Endothelial cell of umbilical vein (primary cell): ENCODE results near the gene ACAD10. TPM values are rescaled to one million over a fixed set of nuclear protein-coding genes. Genes with fewer than 3 reads are reported as not detected.

Experiments
- BruUV-seq: library from RNA; stranded (reverse); fragments of 400-500 nt; replicated peaks from 2 replicates; lab custom pipeline; 2021; lab: Mats Ljungman, UMichigan
- CTCF ChIA-PET: fragments of 300-600, 350-600 bp; sonication (Branson Sonifier 250); formaldehyde crosslinking; loops from one replicate; lab custom pipeline; 2021; ENCODE audit warnings: antibody characterized with exemption, inconsistent platforms; lab: Charles Lee
- POLR2A ChIA-PET: fragments of 300-600, 350-600 bp; sonication (Branson Sonifier 250); formaldehyde crosslinking; loops from one replicate; lab custom pipeline; 2021; ENCODE audit warnings: antibody characterized with exemption, inconsistent platforms; lab: Charles Lee
- DNase-seq: peaks from one replicate; pipeline ENCODE4 v3.0.0-alpha.2; 2011; ENCODE audit warnings: low read depth, low spot score
- FAIRE-seq: peaks from 2 replicates; lab custom pipeline; 2011; peaks lifted over from hg19 to GRCh38; lab: Jason Lieb, UNC
- H2AFZ ChIP-seq: 2 replicates; pipeline ENCODE4 v1.6.0; 2012; ENCODE audit warnings: low read depth, low read length, control low read depth, inconsistent platforms
- H3K27ac ChIP-seq: 2 replicates; pipeline ENCODE4 v1.5.1; 2011; ENCODE audit warnings: low read depth, mild to moderate bottlenecking, control low read depth, low read length, moderate library complexity; ENCODE audit not compliant: insufficient read depth
- H3K27me3 ChIP-seq, 2 experiments: 2 replicates each; pipeline versions ENCODE4 v1.6.0 to v1.6.1; 2011; ENCODE audit warnings: low read length in 2 of 2, mixed read lengths in 1 of 2; ENCODE audit not compliant: control insufficient read depth in 2 of 2, insufficient read depth in 2 of 2
- H3K36me3 ChIP-seq, 2 experiments: 2 replicates in 1 of 2; 3 replicates in 1 of 2; pipeline ENCODE4 v1.5.1; 2011; ENCODE audit warnings: low read length in 2 of 2, mild to moderate bottlenecking in 1 of 2, moderate library complexity in 1 of 2; ENCODE audit not compliant: control insufficient read depth in 2 of 2, insufficient read depth in 2 of 2; ENCODE audit errors: extremely low read depth in 1 of 2
- H3K4me1 ChIP-seq: 3 replicates; pipeline ENCODE4 v1.5.1; 2011; ENCODE audit warnings: mild to moderate bottlenecking, low read length; ENCODE audit not compliant: control insufficient read depth, insufficient read depth; ENCODE audit errors: extremely low read depth
- H3K4me2 ChIP-seq: 2 replicates; pipeline ENCODE4 v1.6.1; 2011; ENCODE audit warnings: low read length, control low read depth, mixed read lengths; ENCODE audit not compliant: insufficient read depth
- H3K4me3 ChIP-seq, 3 experiments: fragments of 200-600 bp in 1 of 3; sonication (generic), shearing (Covaris generic) in 1 of 3; replicated peaks in 1 of 3; 2 replicates each; pipeline ENCODE4 v1.5.1; 2011 to 2016; ENCODE audit warnings: control low read depth in 3 of 3, low read length in 3 of 3, mild to moderate bottlenecking in 2 of 3, inconsistent platforms in 1 of 3, low read depth in 1 of 3, moderate library complexity in 1 of 3; ENCODE audit not compliant: insufficient read depth in 1 of 3
- H3K79me2 ChIP-seq: 2 replicates; pipeline ENCODE4 v1.6.0; 2012; ENCODE audit warnings: low read length, inconsistent platforms; ENCODE audit not compliant: control insufficient read depth, insufficient read depth
- H3K9ac ChIP-seq: replicated peaks from 2 replicates; pipeline ENCODE3; 2011; ENCODE audit warnings: low read length, control low read depth; ENCODE audit not compliant: insufficient read depth; ENCODE audit errors: extremely low read depth
- H3K9me1 ChIP-seq: replicated peaks from 3 replicates; pipeline ENCODE4 v1.6.0; 2011; ENCODE audit warnings: mild to moderate bottlenecking, low read length; ENCODE audit not compliant: control insufficient read depth, insufficient read depth; ENCODE audit errors: extremely low read depth
- H3K9me3 ChIP-seq: replicated peaks from 2 replicates; pipeline ENCODE4 v1.5.1; 2012; ENCODE audit warnings: low read length, inconsistent platforms; ENCODE audit not compliant: control insufficient read depth, insufficient read depth
- H4K20me1 ChIP-seq: replicated peaks from 2 replicates; pipeline ENCODE3; 2011; ENCODE audit warnings: mild to moderate bottlenecking, low read length; ENCODE audit not compliant: control insufficient read depth, insufficient read depth; ENCODE audit errors: extremely low read depth
- EZH2 ChIP-seq: IDR thresholded peaks from 2 replicates; pipeline ENCODE4 v1.6.1; 2012; ENCODE audit warnings: borderline replicate concordance, low read depth, mild to moderate bottlenecking, moderate library complexity, low read length, inconsistent platforms; ENCODE audit not compliant: severe bottlenecking
- FOS ChIP-seq: IDR thresholded peaks from 2 replicates; pipeline ENCODE4 v1.6.1; 2011; ENCODE audit warnings: mild to moderate bottlenecking, low read length, moderate library complexity, borderline replicate concordance; ENCODE audit not compliant: insufficient read depth
- GATA2 ChIP-seq: IDR thresholded peaks from 2 replicates; pipeline ENCODE4 v1.7.0; 2011; ENCODE audit warnings: low read depth, mild to moderate bottlenecking, moderate library complexity, mixed read lengths, low read length; ENCODE audit not compliant: insufficient read length, insufficient read depth
- JUN ChIP-seq: IDR thresholded peaks from 2 replicates; pipeline ENCODE4 v1.6.1; 2011; ENCODE audit warnings: borderline replicate concordance, low read depth; ENCODE audit not compliant: insufficient read length, insufficient read depth
- MYC ChIP-seq: IDR thresholded peaks from one replicate; pipeline ENCODE4 v1.6.1; 2011; ENCODE audit warnings: mild to moderate bottlenecking, low read depth, low read length
- POLR2A ChIP-seq: IDR thresholded peaks from 2 replicates; pipeline ENCODE4 v1.6.1; 2012; ENCODE audit warnings: low read depth, mild to moderate bottlenecking, control low read depth, low read length
- POLR2AphosphoS5 ChIP-seq: IDR thresholded peaks from 2 replicates; pipeline ENCODE4 v1.6.1; 2012; ENCODE audit warnings: low read depth, mild to moderate bottlenecking, control low read depth, low read length, moderate library complexity; ENCODE audit not compliant: insufficient read depth
- dilution Hi-C: fragments of 300-500 bp; cut with MboI; formaldehyde crosslinking; loops from one replicate; pipeline ENCODE4 v1.15.0; 2019; ENCODE audit warnings: low sequenced_read_pairs; ENCODE audit not compliant: extremely low pct_ligation_motif_present
- intact Hi-C: fragments of 100-400 bp; cut with micrococcal nuclease; formaldehyde crosslinking; loops from one replicate; pipeline ENCODE4 v1.10.0; 2022
- polyA plus RNA-seq, 4 experiments: library from polyadenylated mRNA; depleted of rRNA in 3 of 4; stranded (reverse) in 3 of 4; unstranded in 1 of 4; fragments of >200 nt; gene quantifications; 2 replicates each; pipeline versions ENCODE4 v1.2.1 to v1.2.3, GENCODE V29; 2011 to 2012; ENCODE audit warnings: missing spikeins in 1 of 4
- total RNA-seq: library from RNA; stranded (reverse); gene quantifications from 2 replicates; pipeline ENCODE4 v1.2.3, GENCODE V29; 2021
- TF ChIP-seq, protein P1 (sequence below), 2 donors: IDR thresholded peaks; 1 replicate in 1 of 2; 2 replicates in 1 of 2; pipeline ENCODE4 v1.5.1; 2011; ENCODE audit warnings: low read length in 2 of 2, mild to moderate bottlenecking in 2 of 2, moderate library complexity in 2 of 2, control low read depth in 1 of 2, inconsistent platforms in 1 of 2, low read depth in 1 of 2; ENCODE audit not compliant: insufficient read depth in 1 of 2; ENCODE audit errors: extremely low read depth in 1 of 2
- TF ChIP-seq, protein P2 (sequence below): IDR thresholded peaks from 2 replicates; pipeline ENCODE4 v1.6.1; 2011; ENCODE audit not compliant: insufficient read depth, insufficient read length

The ACAD10 gene
- total and polyA plus RNA-seq, 2 donors (not counting 3 experiments of a cell fraction or from before 2014, with no cell fraction given): 15.2 to 16.3 TPM

DNA sequence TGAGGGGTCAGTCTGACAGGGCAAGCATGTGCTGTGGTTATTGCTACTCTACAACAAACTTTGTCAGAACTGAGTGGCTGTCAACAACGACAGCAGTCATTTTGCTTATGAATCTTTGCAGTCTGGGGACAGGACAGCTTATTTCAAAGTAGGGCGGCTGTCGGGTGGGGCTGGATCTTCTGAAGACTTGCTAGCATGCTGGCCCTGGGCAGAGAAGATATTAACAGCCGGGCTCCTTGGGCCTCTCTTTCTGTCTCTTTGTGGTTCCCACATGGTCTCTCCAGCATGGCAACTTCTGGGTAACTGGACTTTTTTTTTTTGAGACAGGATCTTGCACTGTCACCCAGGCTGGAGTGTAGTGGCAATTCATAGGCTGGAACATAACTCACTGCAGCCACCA, 46.9 kb downstream of the ACAD10 start:
- Histone ChIP-seq H3K9me3 (no peaks in the 10 kb centered on the region), H3K9me1 (no peaks in the 10 kb centered on the region), H3K79me2 (no peaks in the 10 kb centered on the region), H3K27ac (no peak overlapping the region), H3K36me3 (peaks cover 0 to 2% of the 10 kb centered on the region in 2 experiments), H3K4me2 (no peak overlapping the region), H3K4me1 (no peaks in the 10 kb centered on the region), H3K4me3 (no peak overlapping the region), H2AFZ (no peak overlapping the region), H3K9ac (no peak overlapping the region), H4K20me1 (no peaks in the 10 kb centered on the region), H3K27me3 (no peaks in the 10 kb centered on the region)
- POLR2A ChIA-PET: no interaction called here
- BruUV-seq: no TSS peak
- dilution Hi-C loops: no loop called here
- no peak for DNase-seq
- TF ChIP-seq GATA2: no peak
- TF ChIP-seq POLR2A: no peak
- TF ChIP-seq, protein P1, sequence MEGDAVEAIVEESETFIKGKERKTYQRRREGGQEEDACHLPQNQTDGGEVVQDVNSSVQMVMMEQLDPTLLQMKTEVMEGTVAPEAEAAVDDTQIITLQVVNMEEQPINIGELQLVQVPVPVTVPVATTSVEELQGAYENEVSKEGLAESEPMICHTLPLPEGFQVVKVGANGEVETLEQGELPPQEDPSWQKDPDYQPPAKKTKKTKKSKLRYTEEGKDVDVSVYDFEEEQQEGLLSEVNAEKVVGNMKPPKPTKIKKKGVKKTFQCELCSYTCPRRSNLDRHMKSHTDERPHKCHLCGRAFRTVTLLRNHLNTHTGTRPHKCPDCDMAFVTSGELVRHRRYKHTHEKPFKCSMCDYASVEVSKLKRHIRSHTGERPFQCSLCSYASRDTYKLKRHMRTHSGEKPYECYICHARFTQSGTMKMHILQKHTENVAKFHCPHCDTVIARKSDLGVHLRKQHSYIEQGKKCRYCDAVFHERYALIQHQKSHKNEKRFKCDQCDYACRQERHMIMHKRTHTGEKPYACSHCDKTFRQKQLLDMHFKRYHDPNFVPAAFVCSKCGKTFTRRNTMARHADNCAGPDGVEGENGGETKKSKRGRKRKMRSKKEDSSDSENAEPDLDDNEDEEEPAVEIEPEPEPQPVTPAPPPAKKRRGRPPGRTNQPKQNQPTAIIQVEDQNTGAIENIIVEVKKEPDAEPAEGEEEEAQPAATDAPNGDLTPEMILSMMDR (IDR thresholded peaks at IDR 0.05; ENCODE audit: extremely low read depth in 1 of 2, insufficient read depth in 1 of 2, low read depth in 1 of 2, low read length in 2 of 2): no peak
- TF ChIP-seq, protein P2, sequence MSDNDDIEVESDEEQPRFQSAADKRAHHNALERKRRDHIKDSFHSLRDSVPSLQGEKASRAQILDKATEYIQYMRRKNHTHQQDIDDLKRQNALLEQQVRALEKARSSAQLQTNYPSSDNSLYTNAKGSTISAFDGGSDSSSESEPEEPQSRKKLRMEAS: no peak
- no peak for TF ChIP-seq MYC
- TF ChIP-seq JUN: no peak
- TF ChIP-seq FOS: no peak
- TF ChIP-seq EZH2: no peak
- TF ChIP-seq POLR2AphosphoS5: no peak
- no peak for FAIRE-seq
- CTCF ChIA-PET: no interaction called here
- intact Hi-C loops: no loop called here
